ENCODE results near the gene ITPR1.

DNA sequence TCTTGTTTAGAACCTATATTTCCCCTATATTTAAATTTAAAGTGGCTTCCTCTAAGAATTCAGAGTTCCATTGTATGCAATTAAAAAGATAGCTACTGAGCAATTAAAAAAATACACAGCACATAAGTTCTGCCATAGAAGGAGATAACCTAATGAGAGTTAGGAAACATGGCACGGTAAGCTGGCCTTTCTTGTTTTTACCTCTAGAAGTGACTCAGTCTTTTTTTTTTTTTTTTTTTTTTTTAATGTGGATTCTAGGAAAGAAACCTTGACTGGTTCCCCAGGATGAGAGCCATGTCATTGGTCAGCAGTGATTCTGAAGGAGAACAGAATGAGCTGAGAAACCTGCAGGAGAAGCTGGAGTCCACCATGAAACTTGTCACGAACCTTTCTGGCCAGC is 343.4 kb downstream of the ITPR1 start:
- no peak for TF ChIP-seq CTCF (IDR thresholded peaks at IDR 0.05; ENCODE audit: low read depth, low read length)
- TF ChIP-seq MYC (IDR thresholded peaks at IDR 0.05; ENCODE audit: low read depth, low read length): no peak

All from NB4 (cell line).